HL-60/S4 treated with retinoic acid at 250 ng/mL for 4 days and 3 days (cell line): ENCODE results near the gene GARNL3.

Experiments
- in situ Hi-C: fragments of 300-500 bp; cut with MboI; formaldehyde crosslinking; loops from 2 replicates; pipeline ENCODE4 v1.7.0; 2022; ENCODE audit warnings: low sequenced_read_pairs

Gene GARNL3

GRCh38 chr9:127399736-127400269, 135.2 kb downstream of the GARNL3 start:
- in situ Hi-C loops, result no loop called here

GRCh38 chr9:127402401-127403090, 138.0 kb downstream of the GARNL3 start:
- in situ Hi-C loops, result no loop called here

GRCh38 chr9:127403507-127404192, 139.1 kb downstream of the GARNL3 start:
- in situ Hi-C loops, result no loop called here

GRCh38 chr9:127404631-127405030, 140.1 kb downstream of the GARNL3 start:
- in situ Hi-C loops, result no loop called here

- in situ Hi-C loops, result no loop called here
Observed at GRCh38 chr9:127405344-127406125, 141.0 kb downstream of the GARNL3 start.

GRCh38 chr9:127406799-127407491, 142.4 kb downstream of the GARNL3 start:
- in situ Hi-C loops, result no loop called here

- in situ Hi-C loops, result no loop called here
Observed at GRCh38 chr9:127407492-127407843, 142.9 kb downstream of the GARNL3 start.

- in situ Hi-C loops, result no loop called here
Observed at GRCh38 chr9:127411122-127411521, 146.5 kb downstream of the GARNL3 start.

- in situ Hi-C loops, result no loop called here
Observed at GRCh38 chr9:127415141-127415540, 150.6 kb downstream of the GARNL3 start.

- in situ Hi-C loops, result no loop called here
Observed at GRCh38 chr9:127415657-127416056, 151.1 kb downstream of the GARNL3 start.

GRCh38 chr9:127417131-127418036, 152.8 kb downstream of the GARNL3 start:
- in situ Hi-C loops, result no loop called here

- in situ Hi-C loops, result no loop called here
Observed at GRCh38 chr9:127418037-127418471, 153.5 kb downstream of the GARNL3 start.

GRCh38 chr9:127419348-127419747, 154.8 kb downstream of the GARNL3 start:
- in situ Hi-C loops, result no loop called here

GRCh38 chr9:127421057-127421456, 156.5 kb downstream of the GARNL3 start:
- in situ Hi-C loops, result no loop called here

GRCh38 chr9:127422133-127422782, 157.7 kb downstream of the GARNL3 start:
- in situ Hi-C loops, result no loop called here

GRCh38 chr9:127422787-127423186, 158.2 kb downstream of the GARNL3 start:
- in situ Hi-C loops, result no loop called here

- in situ Hi-C loops, result no loop called here
Observed at GRCh38 chr9:127423476-127423933, 158.9 kb downstream of the GARNL3 start.

- in situ Hi-C loops, result no loop called here
Observed at GRCh38 chr9:127423934-127424675, 159.5 kb downstream of the GARNL3 start, which contains the start of gene ZNF79. Gene ZNF79 (plus strand): TSS chr9:127424382. CDS start chr9:127424788, 406 bp downstream.

- in situ Hi-C loops, result no loop called here
Observed at GRCh38 chr9:127424676-127424999, 160.1 kb downstream of the GARNL3 start.
